VCaP (cell line): Measurements from ENCODE around the gene KIN.
A peak's percentile ranks its signal among the peaks of the same experiment; 100 is the strongest.

Experiments used
- H3K27ac ChIP-seq: fragments of 450-650 bp; 2 replicates; pipeline ENCODE4 v1.5.1; 2017
- CTCF ChIP-seq: fragments of 450-650 bp; conservative IDR thresholded peaks from 2 replicates; pipeline ENCODE4 v1.5.1; 2017; ENCODE audit warnings: mild to moderate bottlenecking, moderate library complexity

KIN gene

GRCh38 chr10:7787857-7788638 lies at the start of gene KIN, which contains the start of gene ATP5F1C:
Gene KIN, minus strand, starts transcription at chr10:7787993. Its CDS starts 60 bp downstream, at chr10:7787933.
Gene ATP5F1C, plus strand, starts transcription at chr10:7788177. Its CDS starts 31 bp downstream, at chr10:7788208.
- peak within 1 kb of the TSS; percentile 89 for H3K27ac ChIP-seq

GRCh38 chr10:7836571-7836970 lies 48.8 kb upstream of the KIN start:
- no peak overlapping the region for H3K27ac ChIP-seq
- TF ChIP-seq CTCF = no peak

More at GRCh38 chr10:7787857-7788638, at the start of gene KIN, which contains the start of gene ATP5F1C:
- no peak for TF ChIP-seq CTCF

- no peak overlapping the region for H3K27ac ChIP-seq
- no peak for TF ChIP-seq CTCF
Observed at GRCh38 chr10:7834262-7834661, 46.5 kb upstream of the KIN start.

- TF ChIP-seq CTCF = no peak
- no peak overlapping the region for H3K27ac ChIP-seq
Observed at GRCh38 chr10:7833210-7833609, 45.4 kb upstream of the KIN start.

- H3K27ac ChIP-seq = no peak overlapping the region
- TF ChIP-seq CTCF = no peak
Observed at GRCh38 chr10:7832060-7832459, 44.3 kb upstream of the KIN start.

GRCh38 chr10:7829289-7829834 lies 41.6 kb upstream of the KIN start:
- no peak for TF ChIP-seq CTCF
- H3K27ac ChIP-seq = no peak overlapping the region

GRCh38 chr10:7826971-7827370 lies 39.2 kb upstream of the KIN start:
- H3K27ac ChIP-seq = no peak overlapping the region
- no peak for TF ChIP-seq CTCF
